ENCODE measurements around the gene RPS3.

DNA sequence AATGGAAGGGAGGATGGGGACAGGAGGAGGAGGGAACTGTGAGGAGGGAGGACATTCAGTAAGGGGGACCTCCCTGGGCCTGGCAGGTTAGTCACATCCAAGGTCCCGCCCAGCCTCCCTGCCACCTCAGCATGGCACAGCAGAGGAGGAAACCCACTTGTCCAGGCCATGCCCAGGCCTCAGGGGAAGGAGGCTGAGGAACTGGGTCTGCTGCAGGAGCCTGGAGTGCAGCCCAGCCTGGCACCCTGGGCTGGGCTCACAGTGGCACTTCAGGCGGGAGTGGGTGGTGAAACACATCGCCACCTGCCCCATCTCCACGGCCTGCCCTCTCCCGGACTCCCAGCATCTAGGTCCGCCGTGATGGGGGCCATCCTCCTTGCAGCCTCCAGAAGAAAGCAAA lies 50.9 kb downstream of the RPS3 start:
- TF ChIP-seq, protein P1, sequence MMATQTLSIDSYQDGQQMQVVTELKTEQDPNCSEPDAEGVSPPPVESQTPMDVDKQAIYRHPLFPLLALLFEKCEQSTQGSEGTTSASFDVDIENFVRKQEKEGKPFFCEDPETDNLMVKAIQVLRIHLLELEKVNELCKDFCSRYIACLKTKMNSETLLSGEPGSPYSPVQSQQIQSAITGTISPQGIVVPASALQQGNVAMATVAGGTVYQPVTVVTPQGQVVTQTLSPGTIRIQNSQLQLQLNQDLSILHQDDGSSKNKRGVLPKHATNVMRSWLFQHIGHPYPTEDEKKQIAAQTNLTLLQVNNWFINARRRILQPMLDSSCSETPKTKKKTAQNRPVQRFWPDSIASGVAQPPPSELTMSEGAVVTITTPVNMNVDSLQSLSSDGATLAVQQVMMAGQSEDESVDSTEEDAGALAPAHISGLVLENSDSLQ (IDR thresholded peaks at IDR 0.05): no peak
- TF ChIP-seq L3MBTL2 (conservative IDR thresholded peaks at IDR 0.05) (no peak), BHLHE40 (IDR thresholded peaks at IDR 0.05; ENCODE audit: borderline replicate concordance) (no peak), FOXM1 (IDR thresholded peaks at IDR 0.05; ENCODE audit: borderline replicate concordance) (no peak), SP1 (IDR thresholded peaks at IDR 0.05) (no peak), SUZ12 (IDR thresholded peaks at IDR 0.05) (no peak), HDGF (IDR thresholded peaks at IDR 0.05; ENCODE audit: borderline replicate concordance) (no peak), TARDBP (IDR thresholded peaks at IDR 0.05) (no peak), NFRKB (IDR thresholded peaks at IDR 0.05) (no peak), CTBP1 (IDR thresholded peaks at IDR 0.05; ENCODE audit: borderline replicate concordance) (no peak), LEF1 (IDR thresholded peaks at IDR 0.05; ENCODE audit: borderline replicate concordance) (no peak), ZNF384 (IDR thresholded peaks at IDR 0.05) (no peak)

Data from HEK293T (cell line).